ENCODE data around the gene INTS15.

Gene INTS15

DNA sequence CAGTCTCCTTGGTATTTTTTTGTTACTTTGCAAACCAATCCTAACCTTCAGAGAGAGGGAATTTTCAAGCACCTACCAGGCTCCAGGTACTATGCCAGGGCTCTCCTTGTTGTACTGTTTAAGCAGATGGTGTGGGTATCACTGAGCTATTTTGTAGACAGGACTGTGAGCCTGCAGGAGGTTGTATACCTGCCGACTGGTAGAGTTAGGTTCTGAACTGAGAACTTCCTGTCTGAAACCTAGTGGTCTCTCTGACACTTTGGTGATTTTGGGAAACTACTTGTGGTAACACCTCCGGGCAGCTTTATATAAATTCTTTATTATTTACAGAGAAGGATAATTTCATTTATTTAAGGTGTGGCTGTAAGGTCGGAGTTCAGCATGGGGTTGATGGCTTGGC lies 30.1 kb downstream of the INTS15 start:
- Histone ChIP-seq H3K27ac (no peak overlapping the region), H3K4me3 (ENCODE audit: low read depth, low read length) (no peak overlapping the region), H3K36me3 (replicated peaks) (no peaks in the 10 kb centered on the region), H3K27me3 (replicated peaks) (peaks cover 6% of the 10 kb centered on the region)
- DNase-seq = no peak
- TF ChIP-seq, protein P1, sequence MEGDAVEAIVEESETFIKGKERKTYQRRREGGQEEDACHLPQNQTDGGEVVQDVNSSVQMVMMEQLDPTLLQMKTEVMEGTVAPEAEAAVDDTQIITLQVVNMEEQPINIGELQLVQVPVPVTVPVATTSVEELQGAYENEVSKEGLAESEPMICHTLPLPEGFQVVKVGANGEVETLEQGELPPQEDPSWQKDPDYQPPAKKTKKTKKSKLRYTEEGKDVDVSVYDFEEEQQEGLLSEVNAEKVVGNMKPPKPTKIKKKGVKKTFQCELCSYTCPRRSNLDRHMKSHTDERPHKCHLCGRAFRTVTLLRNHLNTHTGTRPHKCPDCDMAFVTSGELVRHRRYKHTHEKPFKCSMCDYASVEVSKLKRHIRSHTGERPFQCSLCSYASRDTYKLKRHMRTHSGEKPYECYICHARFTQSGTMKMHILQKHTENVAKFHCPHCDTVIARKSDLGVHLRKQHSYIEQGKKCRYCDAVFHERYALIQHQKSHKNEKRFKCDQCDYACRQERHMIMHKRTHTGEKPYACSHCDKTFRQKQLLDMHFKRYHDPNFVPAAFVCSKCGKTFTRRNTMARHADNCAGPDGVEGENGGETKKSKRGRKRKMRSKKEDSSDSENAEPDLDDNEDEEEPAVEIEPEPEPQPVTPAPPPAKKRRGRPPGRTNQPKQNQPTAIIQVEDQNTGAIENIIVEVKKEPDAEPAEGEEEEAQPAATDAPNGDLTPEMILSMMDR (IDR thresholded peaks at IDR 0.05; ENCODE audit: low read depth, low read length, missing control alignments) = no peak
- in situ Hi-C loops (cut with HindIII; ENCODE audit: low pct_ligation_motif_present, low sequenced_read_pairs) = no loop called here

GRCh38 chr7:6621195-6622133 lies 31.6 kb downstream of the INTS15 start:
- H3K27ac ChIP-seq = no peak overlapping the region
- in situ Hi-C loops (cut with HindIII; ENCODE audit: low pct_ligation_motif_present, low sequenced_read_pairs) = no loop called here
- H3K27me3 ChIP-seq (replicated peaks) = no peaks in the 10 kb centered on the region
- H3K4me3 ChIP-seq (ENCODE audit: low read depth, low read length) = no peak overlapping the region
- DNase-seq = no peak
- TF ChIP-seq, protein P1 (IDR thresholded peaks at IDR 0.05; ENCODE audit: low read depth, low read length, missing control alignments) = no peak
- no peaks in the 10 kb centered on the region for H3K36me3 ChIP-seq (replicated peaks)

DNA sequence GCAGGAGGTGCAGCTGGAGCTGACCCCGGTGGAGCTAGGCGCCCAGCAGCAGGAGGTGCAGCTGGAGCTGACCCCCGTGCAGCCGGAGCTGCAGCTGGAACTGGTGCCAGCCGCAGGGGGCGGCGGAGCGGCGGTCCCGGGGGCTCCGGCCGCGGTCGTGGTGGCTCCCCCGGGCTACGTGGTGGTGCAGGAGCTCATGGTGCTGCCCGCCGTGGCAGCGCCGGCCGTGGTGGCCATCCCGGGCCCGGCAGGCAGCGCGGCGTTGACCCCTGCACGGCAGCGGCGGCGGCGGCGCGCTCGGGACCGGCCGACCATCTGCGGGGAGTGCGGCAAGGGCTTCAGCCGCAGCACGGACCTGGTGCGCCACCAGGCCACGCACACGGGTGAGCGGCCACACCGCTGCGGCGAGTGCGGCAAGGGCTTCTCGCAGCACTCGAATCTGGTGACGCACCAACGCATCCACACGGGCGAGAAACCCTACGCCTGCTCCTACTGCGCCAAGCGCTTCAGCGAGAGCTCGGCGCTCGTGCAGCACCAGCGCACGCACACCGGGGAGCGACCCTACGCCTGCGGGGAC lies 32.4 kb downstream of the INTS15 start:
- Histone ChIP-seq H3K36me3 (replicated peaks) (no peaks in the 10 kb centered on the region), H3K27ac (no peak overlapping the region), H3K27me3 (replicated peaks) (no peaks in the 10 kb centered on the region), H3K4me3 (ENCODE audit: low read depth, low read length) (no peak overlapping the region)
- DNase-seq = no peak
- in situ Hi-C loops (cut with HindIII; ENCODE audit: low pct_ligation_motif_present, low sequenced_read_pairs) = no loop called here
- TF ChIP-seq, protein P1 (IDR thresholded peaks at IDR 0.05; ENCODE audit: low read depth, low read length, missing control alignments) = no peak

GRCh38 chr7:6623589-6624245 lies 33.9 kb downstream of the INTS15 start:
- DNase-seq = no peak
- TF ChIP-seq, protein P1 (IDR thresholded peaks at IDR 0.05; ENCODE audit: low read depth, low read length, missing control alignments) = no peak
- Histone ChIP-seq H3K27me3 (replicated peaks) (no peaks in the 10 kb centered on the region), H3K27ac (no peak overlapping the region), H3K36me3 (replicated peaks) (no peaks in the 10 kb centered on the region), H3K4me3 (ENCODE audit: low read depth, low read length) (no peak overlapping the region)
- in situ Hi-C loops (cut with HindIII; ENCODE audit: low pct_ligation_motif_present, low sequenced_read_pairs) = no loop called here

GRCh38 chr7:6624246-6624611 lies 34.4 kb downstream of the INTS15 start:
- no peak overlapping the region for H3K4me3 ChIP-seq (ENCODE audit: low read depth, low read length)
- no peak for DNase-seq
- in situ Hi-C loops (cut with HindIII; ENCODE audit: low pct_ligation_motif_present, low sequenced_read_pairs) = no loop called here
- H3K27ac ChIP-seq = no peak overlapping the region
- TF ChIP-seq, protein P1 (IDR thresholded peaks at IDR 0.05; ENCODE audit: low read depth, low read length, missing control alignments) = no peak
- no peaks in the 10 kb centered on the region for H3K27me3 ChIP-seq (replicated peaks)
- H3K36me3 ChIP-seq (replicated peaks) = no peaks in the 10 kb centered on the region
